ENCODE measurements around the gene PCDHGC3.

DNA sequence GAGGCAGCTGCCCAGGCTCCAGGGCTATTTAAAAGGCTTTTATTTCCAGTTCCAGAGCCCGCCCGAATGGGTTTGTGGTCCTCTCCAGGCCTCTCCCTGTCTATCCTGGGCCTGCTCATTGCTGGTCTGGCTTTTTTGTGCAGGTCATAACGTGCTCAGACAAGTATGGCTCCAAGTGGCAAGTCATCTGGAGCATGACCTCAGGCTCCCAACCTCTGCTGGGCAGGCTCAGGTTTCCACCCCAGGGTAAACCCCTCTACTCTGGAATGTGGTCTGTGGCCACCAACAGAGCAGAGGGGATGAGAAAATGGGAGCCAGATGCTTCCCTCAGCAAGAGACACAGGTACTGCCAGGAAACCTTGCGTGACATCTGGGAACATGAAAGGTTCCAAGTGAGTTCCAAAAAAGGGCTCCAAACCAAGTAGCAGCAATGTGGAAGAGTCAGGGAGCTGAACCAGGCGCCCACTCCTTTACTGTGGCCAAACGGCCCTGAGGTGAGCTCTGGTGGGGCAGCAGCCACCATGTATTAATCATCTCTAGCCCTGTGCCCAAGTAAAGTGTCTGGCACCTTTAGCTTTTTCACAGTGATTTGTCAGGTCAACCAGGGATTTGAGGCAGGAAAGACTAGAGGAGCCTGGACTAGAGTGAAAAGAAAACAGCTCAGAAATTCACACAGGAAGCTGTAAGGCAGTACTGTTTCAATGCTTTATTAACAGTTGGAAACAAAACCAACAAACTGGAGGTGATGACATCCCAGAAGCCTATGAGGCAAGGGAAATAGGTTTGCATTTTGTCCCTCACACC, 38.8 kb downstream of the PCDHGC3 start:
- TF ChIP-seq JUND (IDR thresholded peaks at IDR 0.05) = no peak
- TF ChIP-seq FOXA1 (IDR thresholded peaks at IDR 0.05) = no peak
- TF ChIP-seq, protein P1, sequence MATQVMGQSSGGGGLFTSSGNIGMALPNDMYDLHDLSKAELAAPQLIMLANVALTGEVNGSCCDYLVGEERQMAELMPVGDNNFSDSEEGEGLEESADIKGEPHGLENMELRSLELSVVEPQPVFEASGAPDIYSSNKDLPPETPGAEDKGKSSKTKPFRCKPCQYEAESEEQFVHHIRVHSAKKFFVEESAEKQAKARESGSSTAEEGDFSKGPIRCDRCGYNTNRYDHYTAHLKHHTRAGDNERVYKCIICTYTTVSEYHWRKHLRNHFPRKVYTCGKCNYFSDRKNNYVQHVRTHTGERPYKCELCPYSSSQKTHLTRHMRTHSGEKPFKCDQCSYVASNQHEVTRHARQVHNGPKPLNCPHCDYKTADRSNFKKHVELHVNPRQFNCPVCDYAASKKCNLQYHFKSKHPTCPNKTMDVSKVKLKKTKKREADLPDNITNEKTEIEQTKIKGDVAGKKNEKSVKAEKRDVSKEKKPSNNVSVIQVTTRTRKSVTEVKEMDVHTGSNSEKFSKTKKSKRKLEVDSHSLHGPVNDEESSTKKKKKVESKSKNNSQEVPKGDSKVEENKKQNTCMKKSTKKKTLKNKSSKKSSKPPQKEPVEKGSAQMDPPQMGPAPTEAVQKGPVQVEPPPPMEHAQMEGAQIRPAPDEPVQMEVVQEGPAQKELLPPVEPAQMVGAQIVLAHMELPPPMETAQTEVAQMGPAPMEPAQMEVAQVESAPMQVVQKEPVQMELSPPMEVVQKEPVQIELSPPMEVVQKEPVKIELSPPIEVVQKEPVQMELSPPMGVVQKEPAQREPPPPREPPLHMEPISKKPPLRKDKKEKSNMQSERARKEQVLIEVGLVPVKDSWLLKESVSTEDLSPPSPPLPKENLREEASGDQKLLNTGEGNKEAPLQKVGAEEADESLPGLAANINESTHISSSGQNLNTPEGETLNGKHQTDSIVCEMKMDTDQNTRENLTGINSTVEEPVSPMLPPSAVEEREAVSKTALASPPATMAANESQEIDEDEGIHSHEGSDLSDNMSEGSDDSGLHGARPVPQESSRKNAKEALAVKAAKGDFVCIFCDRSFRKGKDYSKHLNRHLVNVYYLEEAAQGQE (IDR thresholded peaks at IDR 0.05) = no peak
- no peak for TF ChIP-seq HNF4A (conservative IDR thresholded peaks at IDR 0.05)
- no peak for TF ChIP-seq RAD21 (IDR thresholded peaks at IDR 0.05)
- TF ChIP-seq, protein P2, sequence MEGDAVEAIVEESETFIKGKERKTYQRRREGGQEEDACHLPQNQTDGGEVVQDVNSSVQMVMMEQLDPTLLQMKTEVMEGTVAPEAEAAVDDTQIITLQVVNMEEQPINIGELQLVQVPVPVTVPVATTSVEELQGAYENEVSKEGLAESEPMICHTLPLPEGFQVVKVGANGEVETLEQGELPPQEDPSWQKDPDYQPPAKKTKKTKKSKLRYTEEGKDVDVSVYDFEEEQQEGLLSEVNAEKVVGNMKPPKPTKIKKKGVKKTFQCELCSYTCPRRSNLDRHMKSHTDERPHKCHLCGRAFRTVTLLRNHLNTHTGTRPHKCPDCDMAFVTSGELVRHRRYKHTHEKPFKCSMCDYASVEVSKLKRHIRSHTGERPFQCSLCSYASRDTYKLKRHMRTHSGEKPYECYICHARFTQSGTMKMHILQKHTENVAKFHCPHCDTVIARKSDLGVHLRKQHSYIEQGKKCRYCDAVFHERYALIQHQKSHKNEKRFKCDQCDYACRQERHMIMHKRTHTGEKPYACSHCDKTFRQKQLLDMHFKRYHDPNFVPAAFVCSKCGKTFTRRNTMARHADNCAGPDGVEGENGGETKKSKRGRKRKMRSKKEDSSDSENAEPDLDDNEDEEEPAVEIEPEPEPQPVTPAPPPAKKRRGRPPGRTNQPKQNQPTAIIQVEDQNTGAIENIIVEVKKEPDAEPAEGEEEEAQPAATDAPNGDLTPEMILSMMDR (IDR thresholded peaks at IDR 0.05; ENCODE audit: low read depth, low read length, missing input control) = no peak
- no peak for TF ChIP-seq TAF1 (conservative IDR thresholded peaks at IDR 0.05)

Measured in liver (tissue), 3 donors.